ENCODE measurements around the gene KLF1.

Gene KLF1

DNA sequence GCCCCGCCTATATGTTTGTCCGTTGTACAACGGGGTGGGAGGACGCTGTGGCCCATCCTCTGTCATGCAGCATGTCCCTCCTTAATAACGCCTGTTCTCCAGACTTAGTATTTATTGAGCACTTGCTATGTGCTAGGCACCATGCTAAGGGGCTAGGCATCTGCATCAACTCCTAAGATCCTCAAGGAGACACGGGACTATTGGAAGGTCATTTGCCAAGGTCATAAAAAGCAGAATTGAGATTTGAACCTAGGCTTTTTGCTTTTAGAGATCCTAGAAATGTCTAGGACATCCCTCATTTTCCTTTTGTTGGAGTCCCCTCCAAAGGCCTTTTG lies 50.5 kb downstream of the KLF1 start:
- DNase-seq = no peak

DNA sequence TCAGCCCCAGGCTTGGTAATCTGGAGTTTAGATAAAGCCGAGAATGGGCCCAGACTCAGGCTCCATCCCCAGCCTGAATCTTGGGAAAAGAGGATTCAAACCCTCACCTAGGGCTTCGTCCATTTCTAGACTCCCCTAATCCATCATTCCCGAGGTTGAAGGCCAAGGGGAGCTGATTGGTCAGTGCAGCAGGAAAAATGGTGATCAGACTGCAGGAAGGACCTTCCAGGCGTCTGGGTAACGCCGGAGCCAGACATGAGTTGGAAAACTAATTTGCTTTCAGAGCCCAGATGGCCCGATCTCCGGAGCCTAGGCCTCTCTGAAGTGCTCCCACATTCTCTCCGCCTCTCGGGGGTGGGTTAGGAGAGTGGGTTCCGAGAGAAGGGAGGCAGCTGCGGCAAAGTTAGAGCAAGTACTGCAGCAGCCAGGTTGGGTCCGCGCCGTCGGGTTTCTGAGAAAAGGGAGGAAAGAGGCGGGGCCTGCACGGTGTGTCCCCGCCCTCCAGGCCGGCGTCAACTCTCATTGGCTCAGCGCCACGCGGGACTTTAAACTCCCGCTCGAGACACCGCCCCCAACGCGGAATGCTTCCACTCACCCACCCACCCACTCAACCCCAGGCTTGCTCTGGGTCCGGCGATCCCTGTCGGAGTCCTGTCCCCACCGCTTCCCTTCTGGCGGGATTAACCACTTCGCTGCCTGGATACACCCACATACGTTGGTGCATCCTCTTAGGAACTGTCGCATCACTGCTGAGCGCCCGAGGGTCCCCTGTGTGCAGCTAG lies 51.8 kb downstream of the KLF1 start:
- DNase-seq = peak; percentile 46

DNA sequence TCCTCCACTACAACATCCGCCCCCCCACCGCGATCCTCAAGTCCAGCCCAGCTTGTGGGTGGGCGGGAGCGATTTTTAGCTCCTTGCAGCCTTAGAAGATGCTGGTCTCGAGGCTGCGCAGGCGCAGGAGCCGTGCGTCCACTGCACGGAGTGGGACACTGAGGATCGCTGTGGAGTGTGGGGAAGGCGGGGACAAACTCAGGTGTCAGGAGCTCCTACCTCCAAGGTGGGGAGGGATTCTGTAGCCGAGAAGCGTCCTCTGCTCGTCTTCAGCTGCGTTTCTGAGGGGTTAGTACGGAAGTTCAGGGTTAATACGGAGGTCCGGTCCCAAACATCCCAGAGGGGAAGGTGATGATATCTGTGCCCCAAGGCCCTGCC lies 52.4 kb downstream of the KLF1 start, which contains the start of gene RTBDN:
Gene RTBDN (minus strand): TSS at position 14 of the 378 bp plus-strand sequence. CDS start 4,600 bp downstream, outside the sequence.
- DNase-seq = no peak
